H1 (cell line): ENCODE measurements around the gene CTNNBL1. TPM values are rescaled to one million over a fixed set of nuclear protein-coding genes. Genes with fewer than 3 reads are reported as not detected.

Experiments used
- CTCF ChIA-PET: fragments of 300-600 bp; sonication (Branson Sonifier 250); formaldehyde crosslinking; loops from one replicate; lab custom pipeline; 2021; ENCODE audit not compliant: partially characterized antibody; lab: Charles Lee
- POLR2A ChIA-PET: fragments of 300-600 bp; sonication (Branson Sonifier 250); formaldehyde crosslinking; loops from one replicate; lab custom pipeline; 2021; ENCODE audit warnings: inconsistent platforms; ENCODE audit not compliant: partially characterized antibody; lab: Charles Lee
- DNase-seq, 2 experiments: peaks; one replicate each; pipeline versions ENCODE4 v3.0.0 to v3.0.0-alpha.2; 2010 to 2022; ENCODE audit warnings: low spot score in 2 of 2, low read depth in 1 of 2, mixed read lengths in 1 of 2
- FAIRE-seq: peaks from 2 replicates; lab custom pipeline; 2011; peaks lifted over from hg19 to GRCh38; lab: Jason Lieb, UNC
- H2AFZ ChIP-seq: 2 replicates; pipeline ENCODE4 v1.8.1; 2012; ENCODE audit warnings: low read length, inconsistent platforms
- H2AK5ac ChIP-seq: 2 replicates; pipeline ENCODE4 v1.6.1; 2013; ENCODE audit warnings: low read depth, low read length
- H2BK120ac ChIP-seq: replicated peaks from 2 replicates; pipeline ENCODE3; 2013; ENCODE audit warnings: low read depth, low read length, inconsistent platforms
- H2BK12ac ChIP-seq: 2 replicates; pipeline ENCODE4 v1.6.1; 2013; ENCODE audit warnings: low read depth, low read length
- H2BK15ac ChIP-seq: 2 replicates; pipeline ENCODE4 v1.6.1; 2013; ENCODE audit warnings: low read length
- H2BK20ac ChIP-seq: 2 replicates; pipeline ENCODE4 v1.6.1; 2013; ENCODE audit warnings: low read length
- H2BK5ac ChIP-seq: 2 replicates; pipeline ENCODE4 v1.6.1; 2013; ENCODE audit warnings: low read depth, low read length
- H3K14ac ChIP-seq: 2 replicates; pipeline ENCODE4 v1.6.1; 2013; ENCODE audit warnings: inconsistent platforms; ENCODE audit not compliant: insufficient read length
- H3K18ac ChIP-seq: 2 replicates; pipeline ENCODE4 v1.6.1; 2013; ENCODE audit warnings: low read length; ENCODE audit errors: extremely low read depth
- H3K23ac ChIP-seq: 2 replicates; pipeline ENCODE4 v1.6.1; 2013; ENCODE audit warnings: inconsistent platforms; ENCODE audit not compliant: insufficient read length
- H3K23me2 ChIP-seq: 2 replicates; pipeline ENCODE4 v1.6.1; 2013; ENCODE audit warnings: low read depth, low read length
- H3K27ac ChIP-seq: 2 replicates; pipeline ENCODE4 v1.6.1; 2011; ENCODE audit warnings: low read depth, low read length, inconsistent platforms
- H3K27me3 ChIP-seq, 4 experiments: replicated peaks in 1 of 4; 1 replicate in 1 of 4; 2 replicates in 3 of 4; pipeline versions ENCODE4 v1.6.1 to v1.8.1; 2011 to 2013; ENCODE audit warnings: low read length in 3 of 4, mild to moderate bottlenecking in 3 of 4, inconsistent platforms in 2 of 4, mixed read lengths in 2 of 4, moderate library complexity in 1 of 4; ENCODE audit not compliant: control insufficient read depth in 3 of 4, insufficient read depth in 3 of 4; ENCODE audit errors: extremely low read depth in 1 of 4
- H3K36me3 ChIP-seq, 4 experiments: 2 replicates each; pipeline versions ENCODE4 v1.6.1 to v1.8.1; 2011 to 2013; ENCODE audit warnings: mild to moderate bottlenecking in 4 of 4, low read length in 3 of 4, moderate library complexity in 2 of 4, control low read depth in 1 of 4, inconsistent platforms in 1 of 4; ENCODE audit not compliant: insufficient read depth in 4 of 4, control insufficient read depth in 2 of 4
- H3K4ac ChIP-seq: replicated peaks from 2 replicates; pipeline ENCODE3; 2013; ENCODE audit warnings: low read length, low read depth, mixed read lengths, inconsistent platforms; ENCODE audit not compliant: insufficient read length
- H3K4me1 ChIP-seq, 4 experiments: replicated peaks in 1 of 4; 1 replicate in 1 of 4; 2 replicates in 3 of 4; pipeline versions ENCODE4 v1.6.1 to v1.8.1; 2011 to 2013; ENCODE audit warnings: low read length in 3 of 4, inconsistent platforms in 2 of 4, mixed read lengths in 1 of 4; ENCODE audit not compliant: insufficient read depth in 4 of 4, control insufficient read depth in 3 of 4
- H3K4me2 ChIP-seq, 2 experiments: 2 replicates each; pipeline versions ENCODE4 v1.6.1 to v1.8.1; 2011 to 2013; ENCODE audit warnings: low read depth in 2 of 2, low read length in 2 of 2, control low read depth in 1 of 2, inconsistent platforms in 1 of 2, mild to moderate bottlenecking in 1 of 2; ENCODE audit not compliant: insufficient read depth in 1 of 2
- H3K4me3 ChIP-seq, 4 experiments: fragments of 200-600, 300-600 bp in 1 of 4; sonication (generic), shearing (Covaris generic), sonication (Bioruptor Twin) in 1 of 4; 2 replicates each; pipeline versions ENCODE4 v1.5.1 to v1.8.1; 2011 to 2016; ENCODE audit warnings: low read length in 4 of 4, low read depth in 3 of 4, control low read depth in 2 of 4, inconsistent platforms in 2 of 4, mild to moderate bottlenecking in 2 of 4, mixed read lengths in 1 of 4, moderate library complexity in 1 of 4; ENCODE audit not compliant: insufficient read depth in 2 of 4; ENCODE audit errors: extremely low read depth in 1 of 4
- H3K56ac ChIP-seq: replicated peaks from 2 replicates; pipeline ENCODE3; 2013; ENCODE audit warnings: low read depth, mild to moderate bottlenecking, mixed read lengths, low read length, inconsistent platforms; ENCODE audit not compliant: insufficient read length
- H3K79me1 ChIP-seq: 2 replicates; pipeline ENCODE4 v1.6.1; 2013; ENCODE audit warnings: low read depth, low read length, control low read depth
- H3K79me2 ChIP-seq, 2 experiments: 2 replicates each; pipeline versions ENCODE4 v1.6.1 to v1.8.1; 2012 to 2013; ENCODE audit warnings: low read length in 2 of 2, mild to moderate bottlenecking in 2 of 2, inconsistent platforms in 1 of 2; ENCODE audit not compliant: insufficient read depth in 2 of 2, control insufficient read depth in 1 of 2
- H3K9ac ChIP-seq, 4 experiments: replicated peaks in 1 of 4; 1 replicate in 1 of 4; 2 replicates in 3 of 4; pipeline versions ENCODE4 v1.6.1 to v1.8.1; 2011 to 2013; ENCODE audit warnings: low read depth in 3 of 4, low read length in 3 of 4, control low read depth in 2 of 4, mild to moderate bottlenecking in 2 of 4, moderate library complexity in 2 of 4, inconsistent platforms in 1 of 4; ENCODE audit errors: extremely low read depth in 1 of 4
- H3K9me3 ChIP-seq, 2 experiments: 2 replicates each; pipeline versions ENCODE4 v1.6.1 to v1.8.1; 2012 to 2013; ENCODE audit warnings: mild to moderate bottlenecking in 2 of 2, moderate library complexity in 2 of 2, control low read depth in 1 of 2, inconsistent platforms in 1 of 2, low read depth in 1 of 2, low read length in 1 of 2, mixed read lengths in 1 of 2; ENCODE audit not compliant: insufficient read depth in 2 of 2
- H4K20me1 ChIP-seq, 2 experiments: replicated peaks in 1 of 2; 2 replicates each; pipeline versions ENCODE3 to v1.8.1; 2011 to 2013; ENCODE audit warnings: inconsistent platforms in 2 of 2, low read length in 2 of 2, mild to moderate bottlenecking in 1 of 2; ENCODE audit not compliant: insufficient read depth in 2 of 2, control insufficient read depth in 1 of 2
- H4K5ac ChIP-seq: 2 replicates; pipeline ENCODE4 v1.6.1; 2013; ENCODE audit warnings: low read length, low read depth, mixed read lengths, inconsistent platforms; ENCODE audit not compliant: insufficient read length
- H4K8ac ChIP-seq: 2 replicates; pipeline ENCODE4 v1.8.0; 2013; ENCODE audit warnings: mild to moderate bottlenecking, moderate library complexity, low read length, inconsistent platforms; ENCODE audit not compliant: insufficient read depth; ENCODE audit errors: extremely low read depth
- H4K91ac ChIP-seq: replicated peaks from 2 replicates; pipeline ENCODE3; 2013; ENCODE audit warnings: low read length, mixed read lengths, inconsistent platforms; ENCODE audit not compliant: insufficient read length
- POLR2A ChIP-seq, 2 experiments: IDR thresholded peaks; 1 replicate in 1 of 2; 2 replicates in 1 of 2; pipeline ENCODE4 v1.6.1; 2011; ENCODE audit warnings: low read depth in 2 of 2, low read length in 2 of 2, mild to moderate bottlenecking in 2 of 2; ENCODE audit errors: control extremely low read depth in 1 of 2
- POU5F1 ChIP-seq: IDR thresholded peaks from 2 replicates; pipeline ENCODE4 v1.6.1; 2011; ENCODE audit warnings: low read depth, mild to moderate bottlenecking, low read length, moderate library complexity
- SP2 ChIP-seq: IDR thresholded peaks from 2 replicates; pipeline ENCODE4 v1.6.1; 2012; ENCODE audit warnings: mild to moderate bottlenecking, low read length, inconsistent platforms
- TBP ChIP-seq: IDR thresholded peaks from 2 replicates; pipeline ENCODE4 v1.6.1; 2011; ENCODE audit warnings: low read depth, low read length, improper control_type of control experiment
- TEAD4 ChIP-seq: IDR thresholded peaks from 2 replicates; pipeline ENCODE4 v1.6.1; 2012; ENCODE audit warnings: low read depth, low read length, inconsistent platforms, mixed read lengths
- USF2 ChIP-seq: IDR thresholded peaks from 2 replicates; pipeline ENCODE4 v1.6.1; 2011; ENCODE audit warnings: low read length, improper control_type of control experiment
- YY1 ChIP-seq: IDR thresholded peaks from 2 replicates; pipeline ENCODE4 v1.6.1; 2011; ENCODE audit warnings: low read depth, mild to moderate bottlenecking, low read length
- ZNF274 ChIP-seq: IDR thresholded peaks from 2 replicates; pipeline ENCODE4 v1.7.0; 2012; ENCODE audit warnings: low read length, borderline replicate concordance; ENCODE audit errors: extremely low read depth
- WGBS, 2 experiments: shearing (Covaris generic) in 1 of 2; methylation state at CpG; one replicate each; pipeline versions ENCODE4 v1.1.6 to v1.1.7; 2013 to 2015; ENCODE audit warnings: low lambda C conversion rate in 2 of 2, mixed read lengths in 2 of 2, inconsistent platforms in 1 of 2, low coverage in 1 of 2, missing lambda C conversion rate in 1 of 2; ENCODE audit not compliant: insufficient replicate concordance in 2 of 2, insufficient coverage in 1 of 2, insufficient read length in 1 of 2; ENCODE audit errors: extremely low coverage in 1 of 2, missing lambda C conversion rate in 1 of 2; 5-methylcytosine and 5-hydroxymethylcytosine counted together
- polyA plus RNA-seq, 7 experiments: library from polyadenylated mRNA; depleted of rRNA in 3 of 7; stranded (reverse) in 5 of 7; unstranded in 2 of 7; fragments of >200 nt in 5 of 7; fragments of 200-250 nt in 2 of 7; gene quantifications; 1 replicate in 5 of 7; 2 replicates in 1 of 7; 4 replicates in 1 of 7; pipeline versions ENCODE4 v1.2.1 to v1.2.3, GENCODE V29; 2011 to 2013; ENCODE audit warnings: missing spikeins in 2 of 7, mixed read lengths in 2 of 7
- total RNA-seq: library from RNA; stranded (reverse); fragmentation: NEBNext Ultra II Directional; extraction: Animal tissue kit (Norgen Biotek cat#: 25700); gene quantifications from 2 replicates; pipeline ENCODE4 v1.2.1, GENCODE V29; 2021

The CTNNBL1 gene
- total and polyA plus RNA-seq, 2 of the 8 experiments (the other 6 are each of a cell fraction or from before 2014, with no cell fraction given): 19.6 to 81.6 TPM

GRCh38 chr20:37756234-37756633 is 62.4 kb downstream of the CTNNBL1 start:
- no peaks in the 10 kb centered on the region for H3K23me2 ChIP-seq
- no peak for FAIRE-seq
- no peak overlapping the region for H2AK5ac ChIP-seq
- no peak overlapping the region for H2BK5ac ChIP-seq
- H2BK15ac ChIP-seq: no peak overlapping the region
- no peaks in the 10 kb centered on the region for H3K9me3 ChIP-seq
- H3K4ac ChIP-seq: no peak overlapping the region
- no peak overlapping the region for H2BK12ac ChIP-seq
- H2BK20ac ChIP-seq: no peak overlapping the region
- H2BK120ac ChIP-seq: no peak overlapping the region
- 66% methylated on average over 2 of the region's 2 CpGs; no CpG with 5 or more reads in 1 of the 2 experiments for WGBS, 2 experiments
- no peak overlapping the region for H3K4me3 ChIP-seq
- no peak overlapping the region for H4K8ac ChIP-seq
- no peaks in the 10 kb centered on the region for H4K20me1 ChIP-seq
- no peaks in the 10 kb centered on the region for H3K79me2 ChIP-seq
- H3K14ac ChIP-seq: no peak overlapping the region
- POLR2A ChIA-PET: no interaction called here
- no peak overlapping the region for H3K4me2 ChIP-seq
- no peak for TF ChIP-seq POLR2A (IDR thresholded peaks at IDR 0.05; ENCODE audit: control extremely low read depth in 1 of 2, low read depth in 2 of 2, low read length in 2 of 2)
- no peak for TF ChIP-seq TEAD4
- no peak for TF ChIP-seq ZNF274
- TF ChIP-seq SP2: no peak
- no peak for TF ChIP-seq TBP
- TF ChIP-seq YY1: no peak
- TF ChIP-seq USF2: no peak
- TF ChIP-seq POU5F1: no peak
- TF ChIP-seq, all 59 proteins: peak for 0
- no peak overlapping the region for H3K27ac ChIP-seq
- DNase-seq: no peak
- no peak overlapping the region for H3K23ac ChIP-seq
- no peaks in the 10 kb centered on the region for H3K79me1 ChIP-seq
- H3K4me1 ChIP-seq: no peaks in the 10 kb centered on the region; a peak in 1 of 7 replicates
- H3K9ac ChIP-seq: no peak overlapping the region
- CTCF ChIA-PET: interaction anchor here (0.6 to 3.0 kb wide), 10 partner anchors 9 to 187 kb away, joined by 3 to 7 read pairs (median 4); no protein-coding TSS in a partner anchor
- H2AFZ ChIP-seq: no peak overlapping the region
- H4K91ac ChIP-seq: no peak overlapping the region
- H3K18ac ChIP-seq: no peak overlapping the region
- H4K5ac ChIP-seq: no peak overlapping the region
- no peak overlapping the region for H3K56ac ChIP-seq
- H3K27me3 ChIP-seq: no peaks in the 10 kb centered on the region
- H3K36me3 ChIP-seq: no peaks in the 10 kb centered on the region; a peak in 2 of 8 replicates
